ENCODE data around the gene KRT13. TPM values are rescaled to one million over a fixed set of nuclear protein-coding genes. Genes with fewer than 3 reads are reported as not detected.
A peak's percentile ranks its signal among the peaks of the same experiment; 100 is the strongest.

The KRT13 gene
- total RNA-seq (2012; rRNA removed) (0.18 and 0.28 TPM in 2 replicates), polyA plus RNA-seq (2012; rRNA removed) (0.56 and 0.60 TPM in 2 replicates), Bru-seq, nascent RNA (not detected), BruChase-seq, experiment 1, labeled RNA remaining after a 6-hour chase (not detected), BruChase-seq, experiment 2, labeled RNA remaining after a 2-hour chase (not detected)
- polyA plus RNA-seq (2012; cell fraction: cytosol; rRNA removed): 0.42 and 0.44 TPM in 2 replicates
- 0.61 and 0.87 TPM in 2 replicates for polyA plus RNA-seq (2012; cell fraction: nucleus; rRNA removed; ENCODE audit: low replicate concordance)
- long read RNA-seq: 0 reads

- H2BK5ac ChIP-seq (ENCODE audit: low read depth, low read length, poor library complexity, severe bottlenecking): peak within 1 kb of the TSS; percentile 30
- dilution Hi-C loops (cut with HindIII; ENCODE audit: low sequenced_read_pairs, unreplicated experiment): no loop called here
- POLR2A ChIA-PET (ENCODE audit: unreplicated experiment): no interaction called here
- no peaks in the 10 kb centered on the region for H3K9me3 ChIP-seq (ENCODE audit: control insufficient read depth, insufficient read depth, low read length)
- no peak within 1 kb of the TSS for H3K56ac ChIP-seq (ENCODE audit: extremely low read depth, insufficient read depth, low read length)
- 80% methylated on average over 1 of the region's 17 CpGs; no CpG with 5 or more reads in 1 of the 2 experiments for WGBS, 2 experiments (ENCODE audit: extremely low coverage in 2 of 2, insufficient read length in 1 of 2)
- H3K14ac ChIP-seq (replicated peaks; ENCODE audit: low read depth, low read length): no peak within 1 kb of the TSS
- H3K4ac ChIP-seq (ENCODE audit: low read depth, low read length): peak within 1 kb of the TSS; percentile 18; the same call in 1 of the 2 replicates
- no TSS peak for BruUV-seq (replicated peaks)
- peaks cover 11% of the 10 kb centered on the region for H3K4me1 ChIP-seq (ENCODE audit: control insufficient read depth, insufficient read depth, low read length)
- H3K9ac ChIP-seq (ENCODE audit: low read depth, low read length): no peak within 1 kb of the TSS
- H3K18ac ChIP-seq (ENCODE audit: low read depth, low read length): 0 out of 2 replicates have a peak within 1 kb of the TSS, but pooled peaks have one; percentile 6
- H3K4me3 ChIP-seq (ENCODE audit: insufficient read depth, low read depth, low read length): no peak within 1 kb of the TSS
- in situ Hi-C loops (cut with MboI; ENCODE audit: low sequenced_read_pairs): no loop called here
- H3K79me1 ChIP-seq (ENCODE audit: low read depth in 1 of 2, low read length in 2 of 2): no peaks in the 10 kb centered on the region
- H4K8ac ChIP-seq (ENCODE audit: low read depth in 2 of 2, low read length in 2 of 2): no peak within 1 kb of the TSS
- no peaks in the 10 kb centered on the region for H3K36me3 ChIP-seq (ENCODE audit: control insufficient read depth, insufficient read depth, low read length)
- peaks cover 7% of the 10 kb centered on the region for H3K9me1 ChIP-seq (ENCODE audit: insufficient read depth, low read length)
- no peaks in the 10 kb centered on the region for H4K20me1 ChIP-seq (ENCODE audit: insufficient read depth, low read length)
- no peak within 1 kb of the TSS; the same call in 1 of the 2 replicates for H2AK5ac ChIP-seq (ENCODE audit: low read depth, low read length)
- no peaks in the 10 kb centered on the region; the same call in 1 of the 2 replicates for H3K27me3 ChIP-seq (ENCODE audit: control insufficient read depth, insufficient read depth, low read length)
- no peak within 1 kb of the TSS for H2AK9ac ChIP-seq (replicated peaks; ENCODE audit: low read depth, low read length, poor library complexity)
- H4K91ac ChIP-seq (ENCODE audit: insufficient read depth, low read depth, low read length): no peak within 1 kb of the TSS; the same call in 1 of the 2 replicates
- DNase-seq (no peak), ATAC-seq (ENCODE audit: low read depth) (no peak)
- H3K27ac ChIP-seq (ENCODE audit: insufficient read depth, low read length): peak within 1 kb of the TSS; percentile 22; the same call in 1 of the 2 replicates
- intact Hi-C loops (cut with micrococcal nuclease): no loop called here
- H2BK15ac ChIP-seq (ENCODE audit: low read depth, low read length): no peak within 1 kb of the TSS
- CTCF ChIA-PET: interaction anchor here (1.0 kb wide), 1 partner anchor 14 kb away, joined by 3 read pairs; no protein-coding TSS in a partner anchor
- H2AFZ ChIP-seq (replicated peaks; ENCODE audit: low read length, poor library complexity): peak within 1 kb of the TSS; percentile 23
- no peak within 1 kb of the TSS for H4K5ac ChIP-seq (ENCODE audit: low read depth, low read length)
- no peak within 1 kb of the TSS for H2BK20ac ChIP-seq (ENCODE audit: low read depth, low read length)
- no peak within 1 kb of the TSS for H2BK120ac ChIP-seq (ENCODE audit: low read depth, low read length)
- H3K4me2 ChIP-seq (ENCODE audit: low read depth, low read length): peak within 1 kb of the TSS; percentile 51
- H3K23ac ChIP-seq (ENCODE audit: low read depth, low read length): no peak within 1 kb of the TSS
- TF ChIP-seq MAFK (IDR thresholded peaks at IDR 0.05; ENCODE audit: low read depth, low read length): no peak
- TF ChIP-seq BHLHE40 (IDR thresholded peaks at IDR 0.05; ENCODE audit: low read depth, low read length): no peak
- TF ChIP-seq RFX5 (IDR thresholded peaks at IDR 0.05; ENCODE audit: low read depth, low read length): no peak
- no peak for TF ChIP-seq USF2 (IDR thresholded peaks at IDR 0.05; ENCODE audit: low read depth, low read length)
- no peak for TF ChIP-seq CTCF (conservative IDR thresholded peaks at IDR 0.05; ENCODE audit: low read depth, low read length)
- TF ChIP-seq MXI1 (IDR thresholded peaks at IDR 0.05; ENCODE audit: borderline replicate concordance, low read depth, low read length): no peak
- TF ChIP-seq SMC3 (IDR thresholded peaks at IDR 0.05; ENCODE audit: low read depth, low read length): no peak
- no peak for TF ChIP-seq NFE2L2 (IDR thresholded peaks at IDR 0.05; ENCODE audit: low read depth, low read length)
- TF ChIP-seq RAD21 (IDR thresholded peaks at IDR 0.05; ENCODE audit: low read length): no peak
- no peak for TF ChIP-seq CEBPB (IDR thresholded peaks at IDR 0.05; ENCODE audit: low read depth, low read length)
- TF ChIP-seq MAZ (IDR thresholded peaks at IDR 0.05; ENCODE audit: borderline replicate concordance, low read depth, low read length): no peak
- TF ChIP-seq ELK1 (IDR thresholded peaks at IDR 0.05; ENCODE audit: borderline replicate concordance, low read depth, low read length): no peak
- no peak for TF ChIP-seq POLR2A (IDR thresholded peaks at IDR 0.05; ENCODE audit: low read depth, low read length)
Observed at GRCh38 chr17:41505007-41505808, at the start of gene KRT13. KRT13 (minus strand) TSS chr17:41505612; CDS start chr17:41505550, 62 bp downstream.

Data from IMR-90 (cell line).